Activated T-cell treated with anti-CD3 and anti-CD28 coated beads for 1 hour (primary cell): ENCODE measurements around the gene DPEP1.
"Not testable (repeated sequence)": the region's sequence is repeated elsewhere in the genome, so short reads cannot be mapped to it uniquely, and the experiment has no call there.

Experiments used
- DNase-seq: peaks from one replicate; pipeline ENCODE4 v3.0.0-alpha.2; 2020; ENCODE audit warnings: low read depth

The DPEP1 gene

DNA sequence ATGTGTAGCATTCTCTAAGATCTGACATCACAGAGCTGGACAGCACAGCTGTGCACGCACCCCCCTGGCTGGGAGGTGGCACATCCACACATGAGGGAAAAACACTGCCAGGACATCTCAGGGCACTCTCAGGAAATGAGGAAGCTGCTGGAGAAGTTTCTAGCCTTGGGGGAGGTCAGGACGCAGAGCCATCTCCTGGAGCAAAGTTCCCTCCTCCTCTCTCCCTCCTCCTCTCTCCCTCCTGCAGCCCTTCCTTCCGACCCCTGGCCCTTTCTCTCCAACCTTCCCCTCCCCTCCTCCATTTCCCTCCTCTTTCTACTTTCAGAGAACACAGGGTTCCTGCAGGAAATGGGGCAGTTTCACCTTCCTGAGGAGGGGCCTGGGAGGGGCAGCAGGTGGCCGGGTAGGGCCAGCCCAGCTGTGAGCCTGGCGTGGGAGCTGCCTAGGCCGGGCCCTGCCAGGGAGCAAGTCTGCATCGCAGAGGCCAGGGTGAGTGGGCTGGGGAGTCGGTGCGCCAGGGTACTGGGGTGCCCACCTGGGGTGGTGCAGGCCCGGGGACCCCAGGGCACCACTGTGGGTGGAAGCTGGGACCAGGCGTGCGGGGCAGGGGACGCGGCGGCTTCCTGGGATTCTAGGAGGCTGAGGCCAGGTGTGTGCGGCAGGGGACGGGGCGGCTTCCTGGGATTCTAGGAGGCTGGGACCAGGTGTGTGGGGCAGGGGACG, at the start of gene DPEP1:
Gene DPEP1, plus strand, starts transcription at position 412 of the 723 bp plus-strand sequence. CDS start 16,769 bp downstream, outside the sequence.
- no peak for DNase-seq

DNA sequence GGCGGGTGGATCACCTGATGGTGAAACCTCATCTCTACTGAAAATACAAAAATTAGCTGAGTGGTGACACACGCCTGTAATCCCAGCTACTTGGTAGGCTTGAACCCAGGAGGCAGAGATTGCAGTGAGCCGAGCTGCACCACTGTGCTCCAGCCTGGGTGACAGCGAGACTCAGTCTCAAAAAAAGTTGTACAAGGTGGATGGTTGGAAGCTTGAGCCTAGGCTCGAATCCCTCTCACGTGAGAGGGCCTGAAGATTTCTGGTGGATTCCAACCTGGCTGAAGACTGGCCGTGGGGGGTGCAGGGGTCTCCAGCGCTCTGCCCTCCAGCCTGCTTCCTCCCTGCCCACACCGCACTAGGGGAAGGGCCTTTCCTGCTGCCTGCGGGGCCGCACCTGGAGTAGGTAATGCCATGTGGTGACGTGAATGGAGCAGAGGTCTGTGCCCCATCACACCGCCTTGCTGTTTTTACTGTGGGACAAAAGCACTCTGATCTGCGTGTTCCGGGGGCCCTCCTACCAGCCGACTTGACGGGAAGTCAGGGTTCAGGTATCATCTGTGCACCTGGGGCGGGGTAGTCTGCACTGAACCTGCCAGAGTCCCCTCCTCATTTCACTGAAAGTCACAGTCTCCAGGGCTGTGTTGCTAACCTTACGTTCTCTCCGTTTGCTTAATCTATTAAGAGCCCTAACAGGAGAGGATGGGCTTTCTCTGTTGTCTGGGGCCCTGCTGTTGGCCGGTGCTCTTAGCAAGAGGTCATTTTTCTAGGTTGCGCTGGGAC, 48.8 kb upstream of the DPEP1 start:
- DNase-seq, result no peak

DNA sequence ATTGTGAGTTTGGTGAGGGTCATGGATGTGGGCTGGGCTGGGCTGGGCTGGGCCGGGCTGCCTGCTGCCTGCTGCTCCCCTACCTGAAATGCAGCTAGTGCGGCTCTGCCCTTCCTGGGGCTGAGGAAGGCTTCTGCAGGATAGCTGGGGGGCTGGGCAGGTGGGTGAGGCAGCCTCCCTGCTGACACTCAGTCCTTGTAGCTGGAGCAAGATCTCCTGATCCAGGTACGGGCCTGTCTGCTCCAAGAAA, 48.3 kb upstream of the DPEP1 start:
- DNase-seq, result no peak

DNA sequence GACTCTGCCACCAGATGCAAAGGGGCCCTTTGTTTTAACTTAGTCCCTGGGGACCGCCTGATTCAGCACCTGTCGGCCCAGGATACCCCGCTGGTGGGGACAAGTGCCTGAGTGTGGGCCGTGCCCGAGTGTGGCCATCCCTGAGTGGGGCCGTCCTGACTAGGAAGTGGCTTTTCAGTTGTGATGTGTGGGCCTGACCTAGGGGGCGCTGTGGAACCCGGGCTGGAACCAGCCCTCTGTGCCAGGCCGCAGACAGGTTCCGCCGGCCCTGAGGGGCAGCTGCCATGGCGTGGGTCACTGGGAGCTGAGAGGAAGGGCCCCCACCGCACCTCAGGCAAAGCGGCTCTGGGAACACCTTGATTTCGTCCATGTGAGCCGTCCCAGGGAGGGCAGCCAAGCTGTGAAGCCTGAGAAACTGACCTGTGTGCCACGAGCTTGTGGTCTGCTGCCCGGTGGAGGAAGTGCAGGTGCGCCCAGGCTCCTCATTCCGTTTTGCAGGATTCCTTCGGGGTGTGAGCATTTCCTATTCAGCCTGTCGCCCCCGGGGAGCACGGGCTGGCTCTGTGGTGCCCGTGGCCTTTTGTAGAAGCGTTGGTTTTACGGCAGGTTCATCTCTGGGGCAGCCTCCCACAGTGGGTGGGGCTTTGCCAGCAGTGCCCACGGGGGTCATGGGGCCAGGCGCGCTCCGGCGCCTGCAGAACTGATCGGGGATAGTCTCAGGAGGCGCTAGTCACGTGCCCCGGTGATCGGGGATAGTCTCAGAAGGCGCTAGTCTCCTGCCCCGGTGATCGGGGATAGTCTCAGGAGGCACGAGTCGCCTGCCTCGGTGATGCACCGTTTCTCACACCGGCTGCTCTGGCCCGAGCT, 47.7 kb upstream of the DPEP1 start:
- no peak for DNase-seq

DNA sequence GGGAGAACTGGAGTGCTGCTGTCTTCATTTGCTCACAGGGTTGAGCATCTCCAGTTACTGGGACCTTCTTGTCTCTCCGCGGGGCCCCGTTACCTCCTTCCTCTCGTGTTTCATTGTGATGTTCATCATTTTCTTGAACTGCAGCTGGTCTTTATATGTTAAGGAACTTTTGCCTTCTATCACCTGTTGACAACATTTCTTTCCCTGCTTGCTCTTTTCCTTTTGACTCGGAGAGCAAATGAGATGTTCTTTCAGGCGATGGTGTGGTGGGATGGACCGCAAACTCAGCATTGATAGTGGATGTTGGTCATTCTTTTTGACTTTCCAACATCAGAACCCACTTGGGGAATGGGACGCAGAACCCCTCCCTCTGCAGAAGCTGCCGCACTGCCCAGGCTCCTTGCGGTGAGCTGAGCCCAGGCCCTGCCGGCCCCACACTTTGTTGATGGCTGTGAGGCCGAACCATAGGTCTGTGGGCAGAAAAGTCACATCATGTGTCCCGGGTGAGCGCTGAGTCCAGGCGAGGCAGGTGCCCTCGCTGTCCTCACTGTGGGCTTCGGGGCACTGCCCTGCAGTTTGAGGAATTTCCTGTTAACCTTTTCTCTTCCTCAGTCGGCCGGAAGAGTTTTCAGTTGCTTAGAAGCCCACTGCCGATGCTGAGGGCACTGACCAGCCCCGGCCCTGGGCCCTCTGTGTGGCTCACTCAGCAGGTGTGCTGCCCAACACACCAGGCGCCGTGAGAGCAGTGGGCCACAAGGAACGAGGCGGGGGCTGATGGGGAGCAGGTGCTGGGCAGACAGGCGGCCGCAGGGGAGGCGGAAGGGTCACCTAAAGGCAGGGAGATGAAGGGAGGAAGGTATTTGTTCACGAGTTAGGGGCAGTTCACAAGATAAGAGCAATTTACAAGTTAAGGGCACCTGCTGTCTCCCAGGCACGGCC, 45.5 kb upstream of the DPEP1 start:
- DNase-seq, result no peak

DNA sequence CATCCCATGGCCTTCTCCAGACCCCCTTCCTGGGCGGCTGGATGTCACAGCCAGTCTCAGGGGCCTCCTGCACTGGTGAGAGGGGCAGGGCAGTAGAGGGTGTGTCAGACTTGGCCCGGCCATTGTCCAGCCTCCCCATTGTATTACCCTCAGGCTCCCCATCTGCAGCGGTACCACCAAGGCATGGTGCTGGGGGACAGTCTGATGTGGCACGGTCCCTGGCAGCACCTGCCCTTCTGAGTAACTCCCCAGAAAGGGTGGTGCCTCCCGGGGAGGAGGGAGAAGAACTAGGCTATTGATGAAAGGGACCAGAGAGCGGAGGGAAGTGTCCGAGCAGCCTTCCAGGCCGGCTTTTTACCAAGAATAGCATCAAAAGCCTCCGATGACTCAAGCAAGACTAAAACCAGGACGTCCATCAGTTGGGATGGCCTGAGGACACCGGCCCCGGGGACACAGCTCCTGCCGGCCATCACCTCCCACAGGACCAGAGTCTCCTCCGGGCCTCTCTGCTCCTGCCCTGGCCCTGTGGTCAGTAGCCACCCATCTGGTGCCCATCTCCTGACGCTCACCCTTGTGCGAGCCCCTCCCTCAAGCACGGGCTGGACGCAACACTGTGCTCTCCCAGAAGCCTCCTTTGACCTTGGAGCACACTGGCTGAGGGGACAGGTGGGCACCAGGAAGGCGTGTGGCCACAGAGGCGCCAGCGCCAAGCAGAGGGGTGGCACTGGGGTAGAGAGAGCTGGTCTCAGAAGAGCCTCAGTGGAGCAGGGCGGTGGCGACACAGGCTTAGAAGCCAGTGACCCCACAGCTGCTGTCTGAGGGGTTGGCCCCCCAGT, 43.7 kb upstream of the DPEP1 start:
- no peak for DNase-seq

DNA sequence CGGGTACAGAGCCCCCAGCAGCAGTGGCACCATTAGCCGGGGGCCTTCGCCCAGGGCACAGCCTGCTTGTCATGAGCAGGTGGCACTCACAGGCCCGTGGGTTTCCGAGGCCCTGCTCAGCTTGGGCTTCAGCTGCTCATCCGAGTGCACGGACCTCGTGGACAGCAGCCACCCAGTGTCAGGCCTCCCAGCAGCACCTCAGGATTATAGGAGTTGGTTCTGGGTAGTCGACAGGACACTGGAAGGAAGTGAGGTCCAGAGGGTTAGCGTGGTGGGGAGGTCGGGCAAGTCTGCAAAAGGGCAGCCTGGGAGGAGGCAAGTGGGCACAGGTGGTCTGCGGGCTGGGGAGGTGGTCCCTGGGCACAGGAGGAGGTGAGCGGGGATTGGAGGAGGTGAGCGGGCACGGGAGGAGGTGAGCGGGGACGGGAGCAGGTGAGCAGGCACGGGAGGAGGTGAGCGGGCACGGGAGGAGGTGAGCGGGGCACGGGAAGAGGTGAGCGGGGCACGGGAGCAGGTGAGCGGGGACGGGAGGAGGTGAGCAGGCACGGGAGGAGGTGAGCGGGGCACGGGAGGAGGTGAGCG, 43.0 kb upstream of the DPEP1 start:
- DNase-seq, result no peak

DNA sequence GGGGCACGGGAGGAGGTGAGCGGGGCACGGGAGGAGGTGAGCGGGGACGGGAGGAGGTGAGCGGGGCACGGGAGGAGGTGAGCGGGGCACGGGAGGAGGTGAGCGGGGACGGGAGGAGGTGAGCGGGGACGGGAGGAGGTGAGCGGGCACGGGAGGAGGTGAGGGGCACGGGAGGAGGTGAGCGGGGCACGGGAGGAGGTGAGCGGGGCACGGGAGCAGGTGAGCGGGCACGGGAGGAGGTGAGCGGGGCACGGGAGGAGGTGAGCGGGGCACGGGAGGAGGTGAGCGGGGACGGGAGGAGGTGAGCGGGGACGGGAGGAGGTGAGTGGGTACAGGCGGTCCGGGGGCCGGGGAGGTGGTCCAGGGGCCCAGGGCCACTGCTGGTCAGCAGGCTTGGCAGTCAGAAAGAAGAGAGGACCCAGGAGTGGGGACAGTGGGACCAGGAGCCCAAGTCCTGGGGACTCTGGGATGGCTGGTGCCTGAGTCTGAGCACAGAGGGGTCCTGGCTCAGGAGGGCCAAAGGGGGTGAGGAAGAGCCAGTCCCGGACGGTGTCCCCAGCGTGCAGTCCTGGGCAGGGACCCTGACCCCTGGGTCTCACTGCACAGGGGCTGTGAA, 42.4 kb upstream of the DPEP1 start:
- not testable (repeated sequence) for DNase-seq

DNA sequence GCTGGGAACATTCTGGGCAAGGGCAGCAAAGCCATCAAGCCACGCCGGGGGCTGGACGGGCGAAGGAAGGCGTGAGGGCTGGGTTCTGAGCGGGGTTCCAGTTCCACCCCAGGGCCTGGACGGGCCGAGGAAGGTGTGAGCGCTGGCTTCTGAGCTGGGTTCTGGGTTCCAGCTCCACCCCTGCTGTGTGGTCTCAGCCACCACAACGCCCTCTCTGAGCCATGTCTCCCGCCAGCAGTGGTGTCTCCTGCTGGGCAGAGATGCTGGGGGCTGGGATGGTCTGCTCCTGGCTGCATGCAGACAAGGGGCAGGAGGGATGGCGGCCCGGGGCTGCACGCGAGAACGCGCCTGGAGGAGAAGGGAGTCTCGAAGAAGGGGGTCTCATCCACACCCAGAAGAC, 41.8 kb upstream of the DPEP1 start:
- no peak for DNase-seq

DNA sequence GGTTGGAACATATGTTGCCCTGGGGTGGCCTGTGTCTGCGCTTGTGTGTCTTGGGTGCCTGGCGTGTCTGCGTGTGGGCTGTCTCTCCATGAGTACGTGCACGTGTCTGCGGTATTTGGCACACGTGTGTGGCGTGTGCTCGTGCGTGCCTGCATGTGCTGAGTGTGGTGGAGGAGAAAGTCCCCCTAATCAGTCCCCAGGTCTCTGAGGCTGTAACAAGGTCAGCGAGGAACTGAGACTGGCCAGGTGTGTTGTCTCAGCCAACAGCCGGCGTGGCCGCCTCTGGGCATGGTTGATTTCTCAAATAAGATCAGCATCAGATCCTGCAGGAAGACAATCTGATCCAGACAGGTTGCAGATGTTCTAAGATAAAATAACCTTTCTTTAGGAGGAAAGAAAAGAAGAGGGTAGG, 41.4 kb upstream of the DPEP1 start:
- DNase-seq, result no peak

DNA sequence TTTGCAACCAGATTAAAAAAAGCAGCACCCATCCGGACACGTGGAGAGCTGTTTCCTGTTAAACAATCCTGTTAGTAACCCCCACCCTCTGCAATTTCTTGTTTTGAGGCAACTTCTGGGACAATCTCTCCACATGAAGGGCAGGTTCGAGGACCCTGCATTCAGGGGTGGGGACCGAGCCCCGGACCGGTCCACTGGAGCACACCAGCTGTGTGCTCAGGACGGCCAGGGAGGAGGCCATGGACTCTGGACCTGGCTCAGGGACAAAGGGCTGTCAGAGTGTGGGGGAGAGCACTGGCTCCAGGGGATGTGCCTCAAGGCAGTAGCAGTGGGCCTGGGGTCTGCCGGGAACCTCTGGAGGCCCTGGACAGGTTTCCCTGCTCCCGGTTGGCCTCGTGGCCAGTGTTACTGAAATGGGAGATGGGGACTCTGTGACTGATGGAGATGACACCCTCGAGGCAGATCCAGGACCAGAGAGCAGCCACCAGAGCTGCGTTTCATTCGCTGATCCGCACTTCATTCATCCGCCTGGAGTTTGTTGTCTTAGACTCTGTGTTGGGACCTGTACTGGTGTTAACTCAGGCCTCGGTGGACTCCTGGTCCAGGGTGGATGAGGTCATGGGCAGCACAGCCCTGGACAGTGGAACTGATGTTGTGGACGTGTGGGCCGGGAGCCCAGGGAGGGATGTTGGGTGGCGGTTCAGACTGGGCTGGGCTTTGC, 40.8 kb upstream of the DPEP1 start:
- no peak for DNase-seq

DNA sequence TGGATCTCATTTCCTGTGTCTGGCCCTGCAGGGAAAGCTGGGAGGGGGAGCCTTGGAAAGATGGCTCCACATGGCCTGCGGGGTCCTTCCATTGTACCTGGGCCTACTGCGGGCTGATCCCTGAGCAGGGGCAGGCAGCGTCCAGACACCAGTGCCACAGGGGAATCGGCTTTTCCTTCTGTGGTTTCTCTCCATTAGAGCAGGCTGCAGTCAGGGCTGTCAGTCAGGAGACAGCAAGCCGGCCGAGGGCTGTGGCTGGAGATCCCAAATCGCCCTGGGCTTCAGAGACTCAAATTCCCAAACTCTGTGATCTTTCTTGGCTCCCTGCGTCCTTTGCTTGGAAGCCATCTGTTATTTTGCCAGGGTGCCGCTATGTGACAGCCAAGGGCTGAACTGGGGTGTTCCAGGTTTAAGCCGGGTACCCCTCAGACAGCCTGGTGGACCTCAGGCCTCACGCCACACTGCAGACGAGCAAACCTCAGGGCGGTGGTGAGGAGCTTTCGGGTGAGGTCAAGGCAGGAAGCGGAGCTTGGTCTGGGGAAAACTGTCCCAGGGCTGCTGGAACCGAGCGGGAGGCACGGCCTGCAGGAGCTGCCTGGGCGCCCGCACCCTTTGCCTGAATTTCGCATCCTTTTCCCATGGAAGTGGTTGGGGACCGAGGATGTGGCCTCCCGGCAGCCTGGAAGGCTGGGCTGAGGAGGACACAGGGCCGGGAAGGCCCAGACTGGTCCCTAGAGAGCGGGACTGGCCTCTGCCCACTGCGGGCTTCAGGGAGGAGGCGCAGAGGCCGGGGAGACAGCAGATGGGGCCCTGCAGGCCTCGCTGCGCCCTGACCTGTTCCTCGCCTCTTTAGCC, 39.4 kb upstream of the DPEP1 start:
- no peak for DNase-seq

DNA sequence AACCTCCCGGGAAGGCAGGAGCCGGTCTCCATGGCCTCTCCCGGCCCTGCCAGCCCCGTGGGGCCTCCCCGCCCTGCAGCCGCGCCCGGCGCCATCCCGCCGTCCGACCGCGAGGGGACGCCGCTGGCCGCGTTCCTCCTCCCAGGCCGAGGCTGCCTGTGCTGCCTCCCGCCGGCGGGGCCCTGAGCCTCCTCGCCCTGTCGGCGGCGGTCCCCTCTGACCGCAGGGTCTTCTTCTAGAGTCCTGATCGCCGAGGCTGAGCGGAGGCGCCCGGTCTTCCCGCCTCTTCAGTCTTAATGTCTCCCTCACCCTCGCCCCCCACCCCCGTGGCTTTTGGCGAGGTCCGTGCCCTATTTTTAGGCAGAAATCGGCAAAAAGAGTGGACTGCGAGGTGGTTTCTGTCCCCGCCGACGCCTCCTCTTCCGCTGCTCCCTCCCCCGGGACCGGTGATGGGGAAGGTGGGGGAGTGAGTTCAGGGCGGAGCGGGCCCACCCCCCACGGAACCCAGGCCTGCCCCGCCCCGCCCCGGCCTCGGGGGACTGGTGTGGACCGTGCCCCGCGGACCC, 38.7 kb upstream of the DPEP1 start:
- peak; percentile 27 for DNase-seq

DNA sequence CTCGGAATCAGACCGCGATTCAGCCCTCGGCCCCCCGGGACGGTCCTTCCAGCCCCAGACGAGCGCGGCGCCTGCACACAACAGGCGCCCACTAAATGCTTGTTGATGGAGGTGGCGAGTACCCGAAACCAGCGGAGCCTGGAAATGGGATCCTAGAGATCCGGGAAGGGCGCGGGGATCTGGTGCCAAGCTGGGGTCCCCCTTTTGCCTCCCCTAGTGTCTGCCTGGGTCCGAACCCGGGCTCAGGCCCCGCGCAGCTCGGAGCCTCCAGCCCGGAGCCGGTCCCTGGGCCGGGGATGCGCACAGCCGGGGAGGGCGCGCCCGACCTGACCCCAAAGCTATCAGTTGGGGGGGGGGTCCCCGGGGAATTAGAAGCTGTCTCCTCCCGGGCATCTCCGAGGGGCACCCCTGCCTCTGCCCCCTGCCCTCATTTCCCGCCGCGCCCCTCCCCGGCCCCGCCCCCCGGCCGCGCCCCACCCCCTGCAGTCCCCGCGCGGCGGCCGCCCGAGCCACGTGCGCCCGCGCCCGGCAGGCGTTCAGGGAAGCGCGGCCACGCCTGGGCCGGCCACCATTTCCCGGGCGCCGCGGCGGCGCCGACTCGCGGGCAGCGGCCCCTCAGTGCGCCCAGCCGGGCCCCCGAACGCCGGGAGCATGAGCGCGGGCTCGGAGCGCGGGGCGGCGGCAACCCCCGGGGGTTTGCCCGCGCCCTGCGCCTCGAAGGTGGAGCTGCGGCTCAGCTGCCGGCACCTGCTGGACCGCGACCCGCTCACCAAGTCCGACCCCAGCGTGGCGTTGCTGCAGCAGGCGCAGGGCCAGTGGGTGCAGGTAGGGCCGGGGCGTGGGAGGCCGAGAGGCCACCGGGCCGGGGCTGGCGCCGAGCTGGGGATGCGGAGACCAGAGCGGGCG, 37.9 kb upstream of the DPEP1 start, which contains the start of gene CPNE7:
Gene CPNE7, plus strand, starts transcription at position 512 of the 906 bp plus-strand sequence. Its CDS starts 140 bp downstream, at position 652.
- no peak for DNase-seq

DNA sequence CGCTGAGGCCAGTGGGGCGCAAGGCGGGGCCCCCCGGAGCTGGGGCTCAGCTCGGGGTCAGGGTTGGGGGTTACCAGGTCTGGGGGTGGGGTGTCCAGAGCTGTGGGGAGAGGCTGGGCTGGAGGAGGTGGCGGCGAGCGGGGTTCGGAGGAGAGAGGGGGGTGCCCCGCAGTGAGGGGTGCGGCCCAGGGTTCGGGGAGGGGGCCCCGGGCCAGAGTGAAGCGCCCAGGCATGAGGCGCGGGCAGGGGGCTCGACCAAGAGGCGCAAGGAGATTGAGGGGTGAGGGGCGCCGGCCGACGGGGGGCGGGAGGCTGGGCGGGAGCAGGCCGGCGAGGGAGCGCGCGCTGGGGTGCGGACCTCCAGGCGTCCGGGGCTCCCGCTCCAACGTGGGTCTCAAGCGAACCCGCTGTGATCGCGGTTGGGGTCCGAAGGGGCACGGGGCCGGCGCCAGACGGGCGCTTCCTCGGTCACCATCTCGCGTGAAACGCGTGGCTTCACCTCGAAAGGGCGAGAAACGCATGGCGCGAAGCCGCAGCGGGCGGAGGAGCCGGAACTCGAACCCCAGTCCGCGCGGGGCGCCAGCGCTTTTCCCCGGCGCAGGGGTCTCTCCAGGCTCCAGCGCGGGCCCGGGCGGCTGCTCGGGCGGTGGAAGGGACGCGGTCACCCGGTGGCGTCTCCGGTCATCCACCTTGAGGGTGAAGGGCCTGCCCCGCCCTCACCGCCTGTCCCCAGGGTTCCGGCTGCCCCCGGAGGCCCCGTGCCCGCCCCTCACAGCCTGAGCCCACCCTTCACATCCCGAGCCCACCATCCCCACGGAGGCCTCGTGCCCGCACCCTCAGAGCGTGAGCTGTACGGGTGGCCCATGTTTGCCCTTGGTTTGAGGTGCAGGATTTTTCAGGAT, 37.0 kb upstream of the DPEP1 start:
- no peak for DNase-seq
